ENCODE measurements around the gene LRTM2.
A peak's percentile ranks its signal among the peaks of the same experiment; 100 is the strongest.

LRTM2 gene

DNA sequence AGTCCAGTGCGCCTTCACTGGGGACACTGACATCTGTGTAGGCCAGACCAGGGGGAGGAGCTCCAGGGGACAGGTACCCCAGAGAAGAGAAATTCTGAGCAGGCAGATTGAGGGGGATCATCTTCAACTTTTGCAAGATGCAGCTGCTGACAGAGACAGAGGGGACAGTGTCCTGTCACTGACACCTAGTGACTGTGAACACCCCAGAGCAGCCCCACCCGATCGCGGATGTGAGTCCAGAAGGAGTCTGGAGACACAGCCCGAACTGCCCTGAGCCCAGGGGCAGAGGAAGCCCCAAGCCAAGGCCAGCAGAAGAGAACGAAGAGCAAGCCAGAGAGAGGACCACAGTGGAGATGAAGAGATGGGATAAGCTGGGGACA lies 21.7 kb upstream of the LRTM2 start:
- DNase-seq: no peak

DNA sequence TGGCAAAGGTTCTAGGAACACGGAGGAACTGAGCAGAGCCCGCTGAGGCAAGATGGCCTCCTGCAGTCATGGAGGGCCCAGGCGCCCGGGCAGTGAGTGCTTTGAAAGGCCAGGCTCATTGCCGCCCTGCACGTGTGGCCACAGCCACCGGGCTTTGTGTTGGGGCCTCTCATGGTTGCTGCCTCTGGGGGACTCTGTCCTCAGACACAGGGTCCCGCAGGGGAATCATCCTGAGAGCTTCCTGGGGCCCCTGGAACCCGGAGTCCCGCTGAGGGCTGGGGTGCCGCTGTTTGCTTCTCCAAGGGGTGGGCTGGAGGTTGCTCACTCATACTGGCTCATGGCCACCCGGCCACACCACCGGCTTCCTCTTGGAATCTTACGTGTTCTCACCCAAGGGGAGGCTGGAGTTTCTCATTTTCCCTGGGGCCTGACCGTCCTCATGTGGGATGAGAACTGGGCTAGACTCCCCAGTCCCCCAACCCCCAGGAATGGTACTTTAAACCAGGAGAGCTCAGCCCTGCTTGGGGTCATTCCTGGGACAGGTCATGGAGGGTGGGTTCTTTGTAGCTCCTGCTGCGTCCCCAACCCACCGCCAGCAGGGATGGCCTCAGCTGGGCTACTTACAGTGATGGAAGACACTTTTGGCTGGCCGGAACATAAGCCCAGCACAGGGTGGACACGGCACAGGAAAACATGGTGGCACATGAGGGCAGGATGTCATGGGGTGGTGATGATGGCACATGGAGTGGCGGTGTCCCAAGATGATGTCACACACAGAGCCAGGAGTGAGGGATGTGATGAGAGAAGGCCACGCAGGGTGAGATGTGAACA lies 21.1 kb upstream of the LRTM2 start:
- DNase-seq: no peak

DNA sequence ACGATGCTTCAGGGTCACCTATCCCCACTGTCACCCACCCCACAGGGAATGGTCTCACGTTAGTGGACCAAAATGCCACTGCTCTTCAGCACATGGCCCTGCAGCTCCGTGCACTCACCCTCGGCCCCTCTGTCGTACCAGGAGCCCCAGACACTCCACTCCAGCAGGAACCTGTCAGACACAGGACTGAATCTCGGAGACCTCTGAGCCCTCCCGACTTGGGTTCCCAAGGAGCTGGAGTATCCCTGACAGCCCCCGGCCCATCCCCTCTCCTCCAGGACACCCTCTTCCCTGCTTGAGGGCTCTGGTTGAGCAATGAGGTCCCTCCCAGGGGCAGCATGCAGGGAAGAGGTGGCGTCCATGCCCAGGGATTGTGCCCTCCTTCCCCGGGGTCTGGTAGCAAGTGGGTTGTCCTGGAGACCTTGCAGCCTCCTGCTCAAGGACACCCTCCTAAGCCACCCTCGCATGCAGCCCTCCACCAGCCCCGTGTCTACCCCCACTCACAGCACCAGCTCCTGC lies 20.4 kb upstream of the LRTM2 start:
- no peak for DNase-seq

DNA sequence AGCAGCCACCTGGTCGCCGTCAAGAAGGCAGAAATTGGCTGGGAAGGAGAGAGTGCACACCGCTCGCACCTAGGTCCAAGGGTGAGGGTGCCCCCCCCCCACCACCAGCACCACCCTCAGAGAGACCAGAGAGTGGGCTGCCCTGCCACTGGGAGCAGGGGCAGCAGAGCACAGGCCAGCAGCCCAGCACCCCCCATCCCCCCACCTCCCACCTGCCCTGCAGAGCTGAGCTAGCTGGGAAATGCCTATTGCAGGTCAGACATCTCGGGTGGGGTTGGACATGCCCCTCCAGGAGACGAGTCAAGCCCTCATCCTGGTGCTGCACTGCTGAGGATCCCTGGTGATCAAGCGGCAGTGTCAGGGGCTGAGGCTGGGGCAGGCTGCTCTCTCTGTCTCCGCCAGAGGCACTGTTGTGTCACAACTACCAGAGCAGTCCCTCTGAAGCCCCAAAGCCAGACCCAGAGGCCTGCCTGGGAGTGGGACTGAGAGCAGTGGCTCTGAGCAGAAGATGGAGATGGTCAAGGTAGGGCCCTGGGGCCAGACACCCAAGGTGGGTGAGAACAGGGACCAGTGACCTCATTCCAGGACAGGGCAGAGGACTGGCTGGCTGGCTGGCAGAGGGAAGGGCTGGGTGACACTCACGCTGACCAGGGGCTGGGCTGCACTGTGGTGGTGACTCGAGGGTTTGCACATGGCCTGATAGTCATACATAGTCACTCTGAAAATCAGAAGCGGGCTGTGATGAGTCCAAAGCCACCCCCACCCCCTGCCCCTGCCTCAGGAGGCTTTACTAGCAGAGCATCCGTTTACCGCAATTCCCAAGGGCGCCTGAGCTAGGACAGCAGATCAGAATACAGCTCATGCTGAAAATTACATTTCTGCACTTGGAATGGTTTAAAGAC lies 19.7 kb upstream of the LRTM2 start:
- peak; percentile 23 for DNase-seq

DNA sequence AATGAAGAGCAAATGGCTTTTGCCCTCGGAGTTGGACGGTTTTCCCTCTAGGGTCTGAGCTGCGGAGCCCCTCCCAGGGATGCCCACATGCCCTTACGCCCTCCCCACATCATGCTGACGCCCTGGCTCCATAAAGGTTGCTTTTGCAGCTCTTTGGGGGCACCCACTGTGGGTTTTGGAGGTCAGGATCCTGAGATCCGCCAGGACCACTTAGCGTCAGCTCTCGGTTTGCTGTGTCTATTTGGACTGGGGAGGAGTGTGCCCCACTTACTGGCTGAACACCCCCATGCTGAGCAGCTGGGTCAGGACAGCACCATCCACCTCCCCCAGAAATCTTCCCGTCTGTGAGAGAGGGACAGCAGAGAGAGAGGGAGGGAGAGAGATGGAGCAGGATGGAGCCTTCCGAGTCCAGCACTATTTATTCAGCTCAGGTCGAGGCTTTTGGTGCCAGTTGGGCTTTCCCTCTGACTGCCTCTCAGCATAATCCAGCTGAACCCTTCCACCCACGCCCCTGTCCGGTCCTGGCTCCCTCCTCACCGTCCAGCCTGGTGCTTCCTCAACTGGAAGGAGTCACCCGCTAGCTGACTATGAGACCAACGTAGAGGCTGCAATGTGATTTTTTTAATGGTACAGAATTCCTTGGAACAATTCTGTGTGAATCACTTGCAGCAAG lies 18.9 kb upstream of the LRTM2 start:
- DNase-seq: no peak

DNA sequence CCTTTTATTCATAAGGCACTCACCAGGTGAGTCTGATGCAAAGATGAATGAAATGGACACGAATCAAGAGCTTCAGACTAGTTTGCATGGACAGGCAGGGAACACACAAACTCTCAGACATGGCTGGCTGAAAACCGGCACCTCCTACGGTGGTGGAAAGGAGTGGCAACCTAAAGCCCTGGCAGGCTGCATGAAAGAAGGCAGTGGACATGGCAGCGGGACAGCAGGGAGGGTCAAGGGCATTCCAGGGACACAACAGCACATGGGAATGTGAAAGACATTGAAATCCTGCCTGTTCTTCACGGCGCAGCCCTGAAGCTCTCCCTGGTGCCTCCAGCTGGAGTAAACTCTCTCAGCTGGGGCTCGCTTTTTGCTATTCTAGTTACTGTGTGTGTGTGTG lies 16.6 kb upstream of the LRTM2 start:
- DNase-seq: no peak

DNA sequence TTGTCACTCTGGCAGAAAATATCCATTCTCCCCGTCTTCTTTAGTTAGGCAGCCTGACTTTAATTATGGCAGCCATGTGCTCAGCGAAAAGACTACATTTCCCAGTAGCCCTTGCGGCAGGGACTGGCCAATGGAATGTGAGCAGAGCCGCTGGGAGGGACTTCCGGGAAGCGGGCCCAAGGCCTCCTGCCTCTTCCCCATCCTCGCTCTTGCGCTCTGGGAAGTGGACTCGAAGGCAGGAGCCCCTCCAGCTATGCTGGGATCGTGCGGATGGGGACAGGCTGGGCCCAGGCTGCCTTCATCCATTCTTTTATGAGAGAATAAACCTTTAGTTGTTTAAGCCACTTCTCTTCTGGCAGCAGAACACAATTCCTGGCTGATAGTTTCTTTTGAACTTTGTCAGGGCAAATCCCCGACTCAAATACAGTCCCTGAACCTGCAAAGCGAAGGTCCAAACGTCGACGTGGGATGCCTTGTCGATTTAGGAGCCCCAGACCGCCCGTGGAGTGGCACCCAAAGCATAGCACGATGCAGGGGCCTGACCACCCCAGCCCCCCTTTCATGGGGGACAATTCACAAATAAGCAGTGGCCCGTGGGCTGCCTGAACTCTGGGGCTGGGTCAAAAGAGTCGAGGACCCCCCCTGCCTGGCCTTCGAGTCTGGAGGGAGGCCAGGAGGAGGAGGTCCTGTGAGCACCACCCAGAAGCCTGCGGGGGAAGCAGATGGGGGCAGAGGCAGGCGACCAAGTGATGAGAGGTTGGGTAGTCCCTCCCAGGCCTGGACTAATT lies 15.6 kb upstream of the LRTM2 start:
- DNase-seq: peak; percentile 65

DNA sequence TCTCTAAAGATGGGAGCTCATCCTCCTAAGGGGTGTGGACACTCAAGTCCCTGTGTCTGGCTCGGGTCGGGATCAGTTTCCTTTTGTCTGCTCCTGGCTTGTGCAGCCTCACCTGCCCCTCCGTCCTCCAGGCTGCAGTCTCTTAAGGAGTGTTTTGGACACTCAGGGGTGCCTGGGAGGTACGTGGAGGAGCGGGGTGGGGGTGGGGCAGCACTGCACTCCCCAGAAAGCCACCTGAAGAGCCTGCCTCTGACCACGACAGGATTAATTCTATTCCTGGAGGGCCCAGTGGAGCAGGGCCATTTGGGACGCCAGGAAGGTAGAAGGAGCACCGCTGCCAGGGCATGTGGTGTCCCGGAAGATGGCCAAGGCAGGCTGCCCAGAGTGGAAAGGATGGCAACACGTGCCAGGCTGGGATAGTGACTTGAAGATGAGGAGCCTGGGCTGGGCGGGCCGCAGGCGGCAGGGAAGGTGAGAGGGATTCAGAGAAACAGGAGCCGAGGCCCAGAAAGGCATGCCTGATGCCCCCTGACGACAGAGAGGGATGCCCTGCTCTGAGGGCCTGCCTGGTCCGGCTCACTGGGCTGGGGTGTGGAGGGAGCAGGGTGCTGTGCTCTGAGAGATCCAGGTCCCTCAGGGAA lies 14.8 kb upstream of the LRTM2 start:
- no peak for DNase-seq

DNA sequence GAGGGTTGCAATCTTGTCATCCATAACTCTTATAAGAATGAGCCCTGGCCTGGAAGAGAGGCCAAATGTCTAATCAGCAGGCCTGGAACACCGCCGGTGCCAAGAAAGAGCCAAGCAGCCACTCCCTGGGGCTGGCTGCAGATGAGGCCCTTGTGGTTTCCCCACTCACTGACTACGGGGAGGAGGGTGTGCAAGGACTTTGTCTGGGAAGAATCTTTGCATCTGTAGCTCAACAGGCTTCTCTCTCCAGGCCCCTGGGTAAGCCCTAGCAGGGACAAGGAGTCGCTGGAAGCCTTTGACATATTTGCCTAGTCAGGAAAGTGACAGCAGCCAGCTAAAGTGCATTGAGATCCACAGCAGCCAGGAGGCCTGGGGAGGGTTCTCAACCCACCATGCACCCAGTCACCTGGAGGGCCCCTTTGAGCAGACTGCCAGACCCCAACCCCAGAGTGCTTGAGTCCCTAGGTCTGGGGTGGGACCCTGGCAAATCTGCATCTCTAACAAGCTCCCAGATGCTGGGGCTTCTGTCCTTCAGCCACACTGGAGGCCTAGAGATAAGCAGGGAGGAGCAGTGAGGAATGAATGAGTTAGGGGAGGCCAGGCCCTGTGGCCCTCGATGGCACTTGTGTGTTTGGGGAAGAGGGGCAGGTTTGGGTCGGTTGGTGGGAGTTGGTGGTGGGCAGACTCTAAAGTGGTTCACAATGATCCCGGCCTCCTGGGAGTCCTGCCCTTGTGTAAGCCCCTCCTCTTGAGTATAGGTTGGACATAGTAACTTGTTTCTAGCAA lies 13.9 kb upstream of the LRTM2 start:
- DNase-seq: peak; percentile 24

DNA sequence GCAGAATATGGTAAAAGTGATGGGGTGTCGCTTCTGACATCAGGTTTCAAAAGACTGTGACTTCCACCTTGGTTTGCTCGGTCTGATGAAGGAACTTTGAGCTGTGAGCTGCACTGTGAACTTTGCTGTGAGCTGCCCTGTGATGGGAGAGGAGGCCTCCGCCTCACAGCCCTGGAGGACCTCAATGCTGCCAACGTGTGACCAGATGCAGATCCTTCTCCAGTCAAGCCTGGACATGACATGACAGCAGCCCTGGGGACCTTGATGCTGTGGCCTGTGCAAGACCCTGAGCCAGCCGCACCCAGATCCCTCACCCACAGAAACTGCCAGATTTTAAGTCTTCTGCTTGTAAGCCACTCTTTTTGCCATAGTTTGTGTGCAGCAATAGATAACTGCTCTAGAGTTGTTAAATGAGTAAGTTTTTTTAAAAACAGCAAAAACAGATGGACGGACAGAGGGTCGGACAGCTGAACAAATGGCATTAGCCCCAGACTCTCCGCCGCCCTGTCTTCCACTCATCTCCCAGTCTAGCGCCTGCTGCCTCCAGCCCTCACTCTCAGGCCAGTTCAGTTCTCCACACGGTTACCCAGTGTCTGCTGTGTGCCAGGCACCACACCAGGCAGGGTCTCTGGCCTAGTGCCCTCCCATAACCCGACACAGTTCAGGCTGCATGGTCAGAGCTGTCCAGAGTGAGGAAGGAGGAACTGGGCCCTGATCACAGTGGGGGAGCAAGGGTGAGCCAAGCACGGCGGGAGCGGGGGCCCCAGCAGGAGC lies 13.1 kb upstream of the LRTM2 start:
- no peak for DNase-seq

DNA sequence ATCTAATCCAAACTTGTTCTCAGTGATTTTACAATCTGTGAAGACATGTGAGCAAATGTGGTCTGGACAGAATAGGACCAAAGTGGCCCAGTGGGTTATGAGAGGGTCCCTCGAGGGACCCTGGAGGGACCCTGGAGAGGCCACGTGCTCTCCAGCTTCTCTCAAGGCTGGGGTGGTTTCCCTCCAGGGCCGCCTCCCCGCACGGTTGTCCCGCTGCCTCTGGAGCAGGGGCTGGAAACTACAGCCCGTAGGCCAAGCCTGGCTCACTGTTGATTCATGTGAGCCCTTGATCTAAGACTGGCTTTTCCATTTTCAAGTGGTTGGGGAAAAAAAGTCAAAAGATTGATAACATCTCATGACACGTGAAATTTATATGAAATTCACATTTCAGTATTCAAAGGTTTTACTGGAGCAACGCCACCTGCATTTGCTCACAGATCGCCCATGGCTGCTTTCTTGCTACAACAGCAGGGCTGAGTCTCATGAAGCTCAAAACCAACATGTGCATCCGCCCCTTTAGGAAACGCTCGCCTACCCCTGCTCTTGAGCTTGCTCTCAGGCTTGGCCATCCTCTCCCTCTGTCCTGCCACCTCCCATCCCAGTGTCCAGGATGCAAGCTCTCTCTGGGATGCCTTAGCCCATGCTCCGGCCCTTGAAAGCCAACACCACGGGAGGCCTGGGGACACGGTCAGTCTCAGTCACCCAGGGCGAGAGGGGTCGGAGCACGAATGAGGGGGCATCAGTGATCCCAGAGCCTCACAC lies 12.1 kb upstream of the LRTM2 start:
- no peak for DNase-seq

DNA sequence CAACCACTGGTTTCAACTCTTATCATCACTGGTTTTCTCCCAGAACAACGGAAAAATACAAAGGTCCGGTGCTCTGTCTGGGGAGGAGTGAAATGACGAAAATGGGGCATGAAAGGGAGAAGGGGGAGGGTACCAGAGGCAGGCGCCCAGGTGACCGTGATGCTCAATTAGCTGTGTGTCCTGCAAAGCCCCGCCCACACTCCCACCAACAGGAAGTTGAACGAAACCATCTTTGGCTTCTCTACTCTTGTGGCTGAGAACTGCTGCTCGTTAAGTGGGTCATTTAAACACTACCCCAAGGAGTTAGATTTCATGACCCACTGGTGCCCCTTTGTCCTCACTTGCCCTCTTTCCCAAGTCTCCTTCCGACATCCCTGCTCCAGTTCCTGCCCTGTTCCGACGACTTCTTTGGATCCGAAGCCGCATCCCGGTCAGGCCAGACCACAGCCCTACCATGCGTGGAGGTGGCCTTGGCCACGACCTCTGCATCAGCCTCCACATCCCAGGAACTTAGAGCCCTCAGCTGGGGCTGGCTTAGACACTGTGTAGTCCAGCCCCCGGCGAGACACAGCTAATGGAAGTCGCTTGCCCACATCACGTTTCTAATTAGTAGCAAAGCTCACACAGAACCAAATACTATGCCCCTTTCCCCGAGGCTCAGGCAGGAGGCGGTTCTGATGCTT lies 11.4 kb upstream of the LRTM2 start:
- DNase-seq: no peak

DNA sequence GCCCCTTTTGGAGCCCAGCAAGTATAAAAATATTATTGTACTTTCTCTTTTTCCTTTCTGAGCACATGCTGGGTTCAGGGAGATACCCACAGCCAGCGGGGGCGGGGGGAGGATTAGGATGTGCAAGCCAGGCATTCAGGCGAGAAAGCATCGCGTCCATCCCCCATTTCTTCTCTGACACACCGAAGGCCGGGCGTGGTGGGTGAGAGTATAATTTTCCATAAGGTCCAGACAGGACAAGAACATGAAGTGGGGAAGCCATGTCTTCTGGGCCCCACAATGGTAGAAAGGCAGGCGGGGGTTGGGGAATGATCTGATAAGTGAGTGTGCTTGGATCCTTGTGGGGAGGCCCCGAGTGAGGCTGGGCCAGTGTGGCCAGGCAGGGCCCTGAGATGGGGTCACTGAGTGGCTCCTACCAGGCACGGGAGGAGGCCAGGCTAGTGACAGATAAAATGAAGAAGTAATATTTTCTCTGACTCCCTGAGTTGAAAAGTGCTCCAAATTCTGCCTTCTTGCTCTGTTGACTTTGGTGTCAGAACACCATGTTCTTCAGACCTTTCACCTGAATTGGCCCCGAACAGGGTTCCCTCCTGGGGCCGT lies 10.7 kb upstream of the LRTM2 start:
- DNase-seq: no peak

DNA sequence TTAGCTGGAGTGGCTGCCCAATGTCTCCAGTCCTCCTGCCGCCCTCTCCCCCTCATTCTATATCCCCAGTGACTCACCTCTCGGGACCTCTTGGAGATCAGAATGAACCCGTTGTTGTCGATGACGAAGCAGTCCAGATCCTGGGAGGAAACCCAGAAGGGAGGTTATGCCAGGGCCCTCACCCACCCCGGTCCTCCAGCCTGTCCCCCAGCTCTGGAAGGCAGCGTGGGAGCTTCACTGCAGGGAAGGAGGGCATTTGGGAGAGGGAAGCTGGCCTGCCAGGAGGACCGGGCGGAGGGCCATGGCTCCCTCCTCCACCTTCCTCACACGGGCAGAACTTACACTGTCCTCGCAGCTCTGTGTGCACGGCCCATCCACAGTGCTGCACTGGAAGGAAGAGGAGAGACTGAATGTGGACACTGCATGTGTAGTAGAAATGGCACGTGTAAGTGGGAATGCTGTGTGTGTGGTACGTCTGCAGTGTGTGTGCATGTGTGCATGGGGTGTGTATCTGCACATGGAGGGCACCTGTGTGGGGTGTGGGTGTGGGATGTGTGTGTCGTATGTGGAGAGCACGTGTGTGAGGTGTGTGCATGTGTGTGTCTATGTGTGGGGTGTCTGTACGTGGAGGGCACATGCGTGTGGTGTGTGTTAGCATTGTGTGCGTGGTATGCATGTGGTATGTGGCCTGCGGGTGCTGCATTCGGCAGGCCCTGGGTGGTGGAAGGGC lies 10.0 kb upstream of the LRTM2 start:
- no peak for DNase-seq

DNA sequence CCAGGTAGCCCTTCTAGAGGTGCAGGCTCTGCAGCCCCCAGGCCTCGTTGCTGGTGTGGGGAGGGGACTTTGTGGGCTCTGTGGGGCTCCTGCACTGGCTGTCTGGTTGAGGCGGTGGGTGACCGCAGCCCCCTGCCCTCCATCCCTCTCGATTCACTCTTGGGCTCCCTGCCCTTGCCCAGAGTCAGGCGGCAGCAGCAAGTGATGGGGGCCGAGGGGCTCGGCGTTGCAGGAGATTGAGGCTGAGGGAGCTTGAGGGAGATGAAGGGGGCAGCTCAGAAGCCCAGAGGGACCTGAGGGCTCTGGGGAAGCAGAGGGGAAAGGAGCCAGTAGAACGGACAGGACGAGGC lies 9.5 kb upstream of the LRTM2 start:
- DNase-seq: no peak

DNA sequence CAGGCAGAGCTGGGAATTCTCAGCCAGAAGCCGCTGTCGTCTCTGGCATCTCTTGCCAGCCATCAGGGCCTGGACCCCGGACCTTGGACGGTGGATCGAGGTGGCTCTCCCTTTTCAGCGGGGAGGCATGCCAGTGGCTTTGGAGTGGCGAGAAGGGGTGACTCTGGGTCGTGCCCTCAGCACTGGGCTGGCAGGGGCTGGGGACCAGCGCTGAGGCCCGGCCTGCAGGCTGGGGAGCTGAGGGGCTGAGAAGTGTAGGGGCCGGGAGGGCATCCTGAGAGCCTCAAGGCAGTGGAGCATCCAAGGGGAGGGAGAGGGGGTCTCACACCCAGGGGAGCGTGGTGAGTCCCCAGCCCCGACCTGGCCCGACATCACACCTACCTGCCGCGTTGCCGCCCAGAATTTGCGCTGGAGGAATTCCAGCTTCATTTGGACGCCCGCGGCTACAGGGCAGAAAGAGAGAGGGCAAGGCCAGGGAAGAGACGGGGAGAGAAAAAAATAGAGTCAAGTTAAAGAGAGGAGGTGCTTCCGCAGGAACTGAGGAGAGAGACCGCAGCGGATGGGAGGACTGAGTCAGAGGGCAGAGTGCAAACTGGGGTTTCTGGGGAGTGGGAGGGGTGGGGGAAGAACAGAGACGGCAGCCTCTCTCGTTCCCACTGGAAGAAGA lies 9.0 kb upstream of the LRTM2 start:
- DNase-seq: peak; percentile 61

DNA sequence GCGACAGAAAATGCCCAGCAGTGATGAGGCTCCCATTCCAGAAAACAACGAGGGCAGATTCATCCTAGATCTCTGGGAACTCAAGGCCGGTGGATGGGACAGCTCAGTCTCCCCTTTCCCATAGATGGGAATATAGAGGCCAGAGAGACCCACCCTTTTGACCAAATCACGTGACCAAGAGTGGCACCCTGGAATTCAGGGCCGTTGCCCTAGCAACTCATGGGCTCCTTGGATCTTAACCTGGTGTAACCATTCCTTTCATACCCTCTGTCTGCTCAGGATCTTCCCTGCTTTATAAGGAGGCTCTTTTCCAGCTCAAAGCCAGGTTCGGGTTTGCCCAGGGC lies 8.4 kb upstream of the LRTM2 start:
- DNase-seq: no peak

Data from GF-D8 (cell line).